Testis (tissue), 2 donors: ENCODE measurements around the gene IL16.

Experiments
- CTCF ChIP-seq, 3 experiments: fragments of 450-650 bp in 2 of 3; fragments of 200-600 bp in 1 of 3; sonication (generic) in 1 of 3; IDR thresholded peaks; one replicate each; pipeline ENCODE4 v1.5.1; 2016 to 2019; ENCODE audit warnings: antibody characterized with exemption in 3 of 3, mild to moderate bottlenecking in 2 of 3, moderate library complexity in 1 of 3
- POLR2A ChIP-seq: fragments of 450-650 bp; IDR thresholded peaks from one replicate; pipeline ENCODE4 v1.6.1; 2017; ENCODE audit warnings: antibody characterized with exemption, mild to moderate bottlenecking, moderate library complexity

- TF ChIP-seq POLR2A, result no peak
- no peak for TF ChIP-seq CTCF (IDR thresholded peaks at IDR 0.05)
Observed at GRCh38 chr15:81343371-81343770, 146.7 kb downstream of the IL16 start.
